HG03565 (cell line): Measurements from ENCODE around the gene CREBRF.
"Not testable (repeated sequence)": the region's sequence is repeated elsewhere in the genome, so short reads cannot be mapped to it uniquely, and the experiment has no call there.

Experiments
- ATAC-seq: cut with Tn5 transposase; IDR thresholded peaks from one replicate; pipeline ENCODE4 v1.9.1; 2021; ENCODE audit warnings: mild to moderate bottlenecking, moderate library complexity; ENCODE audit not compliant: unreplicated experiment

Gene CREBRF, protein sequence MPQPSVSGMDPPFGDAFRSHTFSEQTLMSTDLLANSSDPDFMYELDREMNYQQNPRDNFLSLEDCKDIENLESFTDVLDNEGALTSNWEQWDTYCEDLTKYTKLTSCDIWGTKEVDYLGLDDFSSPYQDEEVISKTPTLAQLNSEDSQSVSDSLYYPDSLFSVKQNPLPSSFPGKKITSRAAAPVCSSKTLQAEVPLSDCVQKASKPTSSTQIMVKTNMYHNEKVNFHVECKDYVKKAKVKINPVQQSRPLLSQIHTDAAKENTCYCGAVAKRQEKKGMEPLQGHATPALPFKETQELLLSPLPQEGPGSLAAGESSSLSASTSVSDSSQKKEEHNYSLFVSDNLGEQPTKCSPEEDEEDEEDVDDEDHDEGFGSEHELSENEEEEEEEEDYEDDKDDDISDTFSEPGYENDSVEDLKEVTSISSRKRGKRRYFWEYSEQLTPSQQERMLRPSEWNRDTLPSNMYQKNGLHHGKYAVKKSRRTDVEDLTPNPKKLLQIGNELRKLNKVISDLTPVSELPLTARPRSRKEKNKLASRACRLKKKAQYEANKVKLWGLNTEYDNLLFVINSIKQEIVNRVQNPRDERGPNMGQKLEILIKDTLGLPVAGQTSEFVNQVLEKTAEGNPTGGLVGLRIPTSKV

DNA sequence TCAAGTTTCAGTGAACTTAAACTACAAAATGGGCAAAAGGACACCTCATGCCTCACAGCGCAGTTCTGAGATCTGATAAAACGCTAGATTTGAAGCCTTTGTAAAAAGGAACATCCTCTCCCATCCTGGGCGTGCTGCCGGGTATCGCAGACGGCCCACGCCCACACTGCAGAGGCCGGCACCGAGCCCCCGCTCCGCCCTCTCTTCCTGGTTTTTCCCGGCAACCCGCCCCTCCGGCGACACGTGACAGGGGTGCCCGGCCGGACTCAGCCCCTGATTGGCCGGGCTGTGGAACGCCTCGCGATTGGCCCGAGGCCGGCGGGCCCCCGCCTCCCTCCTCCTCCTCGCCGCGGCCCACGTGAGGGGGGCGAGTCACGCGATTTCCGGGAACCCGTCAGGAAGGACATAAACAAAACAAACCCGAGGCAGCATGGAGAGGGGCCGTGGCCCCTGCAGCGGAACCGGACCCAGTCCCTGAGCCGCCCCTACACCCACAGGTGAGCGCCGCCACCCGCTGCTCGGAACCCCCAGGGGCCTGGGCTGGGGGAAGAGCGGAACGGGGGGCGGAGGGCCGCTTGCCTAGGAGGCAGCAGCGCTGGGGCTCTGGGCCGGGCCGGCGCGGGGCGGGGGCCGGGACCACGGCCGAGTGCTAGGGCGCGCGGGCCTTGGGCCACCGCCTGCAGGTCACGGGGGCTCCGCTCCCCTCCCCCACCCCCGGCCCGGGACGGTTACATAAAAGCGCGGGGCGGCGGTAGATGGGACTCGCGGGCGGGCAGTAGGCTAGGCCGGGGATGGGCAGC is at the start of gene CREBRF:
Gene CREBRF, plus strand, starts transcription at position 370 of the 800 bp plus-strand sequence. CDS start 24,424 bp downstream, outside the sequence.
- ATAC-seq: peak; percentile 70

DNA sequence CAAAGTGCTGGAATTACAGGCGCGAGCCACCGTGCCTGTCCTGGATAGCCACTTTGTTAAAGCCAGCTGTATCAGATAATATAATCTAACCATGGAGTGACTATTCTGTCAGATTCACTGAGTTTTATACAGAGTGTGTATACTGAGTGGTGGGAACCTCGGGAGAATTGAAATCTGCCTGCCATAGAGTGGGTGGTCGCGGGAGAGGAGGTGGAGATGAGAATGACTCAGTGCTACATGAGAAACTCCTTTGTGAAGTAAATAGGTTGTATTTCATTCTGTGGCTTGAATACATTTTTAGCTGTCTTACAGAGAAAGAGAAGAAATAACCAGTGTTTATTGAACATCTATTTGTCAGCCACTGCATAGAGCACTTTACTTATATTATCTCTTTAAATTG is 46.1 kb upstream of the CREBRF start:
- no peak for ATAC-seq

- ATAC-seq: no peak
Measured at GRCh38 chr5:173010547-173011464, 45.3 kb upstream of the CREBRF start.

DNA sequence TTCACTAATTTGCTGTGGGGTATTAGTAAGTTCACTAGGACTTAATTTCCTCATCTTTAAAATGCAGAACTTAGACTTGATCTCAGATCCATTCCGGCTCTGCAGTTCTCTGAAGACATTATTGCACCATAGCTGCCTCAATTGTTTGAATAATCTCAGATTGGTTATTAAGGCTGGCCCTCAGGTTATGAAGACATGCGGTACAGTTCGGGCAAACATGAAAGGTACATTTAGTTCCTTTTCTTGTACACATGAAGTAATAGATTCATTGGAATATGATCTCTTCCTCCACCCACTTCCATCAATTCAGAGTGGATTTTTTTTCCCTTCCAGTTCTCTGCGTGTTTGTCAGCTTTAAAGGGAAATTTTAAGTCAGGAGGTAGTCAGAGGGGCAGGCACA is 44.6 kb upstream of the CREBRF start:
- no peak for ATAC-seq

DNA sequence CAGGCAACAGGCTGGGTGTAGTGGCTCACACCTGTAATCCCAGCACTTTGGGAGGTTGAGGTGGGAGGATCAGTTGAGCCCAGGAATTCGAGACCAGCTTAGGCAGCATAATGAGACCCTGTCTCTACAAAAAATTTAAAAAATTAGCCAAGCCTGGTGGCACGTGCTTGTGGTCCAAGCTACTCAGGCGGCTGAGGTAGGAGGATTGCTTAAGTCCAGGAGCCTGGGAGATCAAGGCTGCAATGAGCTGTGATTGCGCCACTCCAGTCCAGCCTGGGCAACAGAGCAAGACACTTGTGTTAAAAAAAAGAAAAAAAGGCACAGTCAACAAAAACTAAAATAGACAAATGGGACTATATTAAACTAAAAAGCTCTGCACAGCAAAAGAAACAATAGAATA is 43.3 kb upstream of the CREBRF start:
- ATAC-seq: no peak

- no peak for ATAC-seq
Measured at GRCh38 chr5:173014671-173015070, 41.5 kb upstream of the CREBRF start.

GRCh38 chr5:173015192-173015591 is 41.0 kb upstream of the CREBRF start:
- no peak for ATAC-seq

DNA sequence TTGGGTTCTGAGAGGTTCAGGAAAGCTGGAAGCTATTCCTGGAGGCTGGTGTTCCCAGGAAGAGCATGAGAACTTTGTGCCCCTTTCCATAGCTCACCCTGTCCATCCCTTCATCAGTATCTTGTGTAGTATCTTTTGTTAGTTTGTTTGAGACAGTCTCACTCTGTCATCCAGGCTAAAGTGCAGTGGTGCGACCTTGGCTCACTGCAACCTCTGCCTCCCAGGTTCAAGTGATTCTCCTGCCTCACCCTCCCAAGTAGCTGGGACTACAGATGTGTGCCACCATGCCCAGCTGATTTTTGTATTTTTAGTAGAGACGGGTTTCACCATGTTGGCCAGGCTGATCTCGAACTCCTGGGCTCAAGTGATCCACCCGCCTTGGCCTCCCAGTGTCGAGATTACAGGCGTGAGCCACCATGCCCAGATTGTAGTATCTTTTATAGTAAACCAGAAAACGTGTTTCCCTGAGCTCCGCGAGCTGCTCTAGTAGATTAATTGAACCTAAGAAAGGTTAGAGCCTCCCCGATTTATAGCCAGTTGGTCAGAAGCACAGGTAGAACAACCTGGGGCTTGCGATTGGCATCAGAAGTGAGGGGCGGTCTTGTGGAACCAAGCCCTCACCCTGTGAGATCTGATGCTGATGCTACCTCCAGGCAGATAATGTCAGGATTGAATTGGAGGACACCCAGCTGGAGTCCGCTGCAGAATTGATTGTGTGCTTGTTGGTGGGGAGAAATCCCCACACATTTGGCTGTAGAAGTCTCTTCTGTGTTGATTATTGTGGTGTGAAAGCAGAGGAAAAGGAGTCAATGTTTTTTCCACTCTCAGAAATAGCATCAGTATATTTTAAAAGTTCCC is 40.3 kb upstream of the CREBRF start:
- no peak for ATAC-seq

- no peak for ATAC-seq
Measured at GRCh38 chr5:173016598-173017046, 39.5 kb upstream of the CREBRF start.

DNA sequence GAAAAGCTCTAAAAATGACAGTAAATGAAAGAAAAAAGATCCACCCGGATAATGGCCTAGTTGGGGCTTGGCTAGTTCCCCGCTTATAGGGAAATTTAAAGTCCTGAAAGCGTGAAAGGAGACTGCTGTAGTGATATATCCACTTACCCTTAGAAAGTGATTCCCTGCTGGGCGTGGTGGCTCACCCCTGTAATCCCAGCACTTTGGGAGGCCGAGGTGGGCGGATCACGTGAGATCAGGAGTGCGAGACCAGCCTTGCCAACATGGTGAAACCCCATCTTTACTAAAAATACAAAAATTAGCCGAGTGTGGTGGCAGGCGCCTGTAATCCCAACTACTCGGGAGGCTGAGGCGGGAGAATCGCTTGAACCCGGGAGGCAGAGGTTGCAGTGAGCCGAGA is 39.1 kb upstream of the CREBRF start:
- not testable (repeated sequence) for ATAC-seq

DNA sequence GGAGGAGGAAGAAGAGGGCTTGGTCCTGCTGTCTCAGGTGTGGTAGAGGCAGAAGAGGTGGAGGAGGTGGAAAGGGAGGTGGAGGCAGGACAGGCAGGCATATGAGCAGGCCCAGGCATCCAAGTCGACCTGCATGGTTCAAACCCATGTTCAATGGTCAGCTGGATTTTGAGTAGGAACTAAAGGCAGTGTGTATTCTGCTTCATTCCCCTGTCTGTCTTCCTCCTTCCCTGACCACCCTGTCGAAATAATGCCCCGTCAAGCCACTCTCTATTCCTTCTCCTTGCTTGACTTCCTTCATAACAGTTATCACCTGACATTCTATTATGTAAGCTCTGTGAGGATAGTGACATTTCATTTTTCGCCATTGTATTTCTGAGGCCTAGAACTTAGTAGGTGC is 37.8 kb upstream of the CREBRF start:
- no peak for ATAC-seq

DNA sequence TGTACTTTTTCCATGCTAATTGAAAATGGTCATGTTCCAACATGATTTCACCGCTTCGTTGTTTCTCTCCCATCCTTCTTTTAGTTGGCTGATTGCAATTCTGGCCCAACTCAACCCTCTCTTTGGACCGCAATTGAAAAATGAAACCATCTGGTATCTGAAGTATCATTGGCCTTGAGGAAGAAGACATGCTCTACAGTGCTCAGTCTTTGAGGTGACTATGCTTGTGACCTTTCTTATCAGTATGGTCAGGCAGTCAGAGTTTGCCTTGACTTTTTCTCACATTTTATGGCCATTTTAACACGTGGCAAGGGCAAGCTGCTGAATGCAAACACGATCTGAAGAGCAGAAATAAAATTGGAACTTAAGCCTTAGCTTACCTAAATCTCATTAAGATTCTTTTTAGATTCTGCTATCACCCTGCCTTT is 36.0 kb upstream of the CREBRF start:
- no peak for ATAC-seq

DNA sequence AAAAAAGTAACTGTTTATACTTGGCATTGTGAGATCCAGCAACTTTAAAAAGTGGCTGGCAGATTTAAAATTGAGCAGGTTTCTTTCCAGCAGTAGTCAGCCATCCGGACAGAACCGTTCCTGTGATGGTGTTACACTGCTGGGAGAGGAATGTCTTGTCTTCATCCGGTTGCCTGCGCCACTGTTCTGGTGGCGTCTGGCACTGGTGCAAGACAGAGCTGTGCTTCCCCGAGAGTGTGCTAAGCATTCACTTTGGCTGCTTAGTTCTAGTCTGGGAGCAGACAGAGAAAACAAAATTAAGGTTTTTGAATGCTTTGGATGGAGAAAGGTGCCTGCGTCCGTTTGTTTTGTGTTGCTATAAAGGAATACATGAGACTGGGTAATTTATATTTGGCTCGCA is 35.5 kb upstream of the CREBRF start:
- ATAC-seq: no peak

GRCh38 chr5:173025651-173026050 is 30.5 kb upstream of the CREBRF start:
- no peak for ATAC-seq

DNA sequence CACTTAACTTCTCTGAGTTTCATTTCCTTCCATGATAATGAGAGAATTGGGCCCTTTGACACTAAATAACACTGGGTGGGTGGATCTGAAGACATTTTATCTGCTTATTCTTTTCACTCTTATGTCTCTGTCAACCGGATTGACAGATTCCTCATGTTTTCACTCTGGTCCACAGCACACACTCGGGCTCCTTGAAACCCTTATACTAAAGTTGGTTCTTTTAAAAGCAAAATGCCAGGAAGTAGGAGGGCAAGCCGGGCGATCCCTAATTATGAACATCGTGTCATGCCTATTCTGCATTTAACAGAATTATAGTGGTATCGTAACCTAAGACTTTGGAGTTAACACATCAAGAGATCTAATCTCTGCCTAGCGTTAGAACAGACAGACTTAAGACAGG is 28.2 kb upstream of the CREBRF start:
- no peak for ATAC-seq

DNA sequence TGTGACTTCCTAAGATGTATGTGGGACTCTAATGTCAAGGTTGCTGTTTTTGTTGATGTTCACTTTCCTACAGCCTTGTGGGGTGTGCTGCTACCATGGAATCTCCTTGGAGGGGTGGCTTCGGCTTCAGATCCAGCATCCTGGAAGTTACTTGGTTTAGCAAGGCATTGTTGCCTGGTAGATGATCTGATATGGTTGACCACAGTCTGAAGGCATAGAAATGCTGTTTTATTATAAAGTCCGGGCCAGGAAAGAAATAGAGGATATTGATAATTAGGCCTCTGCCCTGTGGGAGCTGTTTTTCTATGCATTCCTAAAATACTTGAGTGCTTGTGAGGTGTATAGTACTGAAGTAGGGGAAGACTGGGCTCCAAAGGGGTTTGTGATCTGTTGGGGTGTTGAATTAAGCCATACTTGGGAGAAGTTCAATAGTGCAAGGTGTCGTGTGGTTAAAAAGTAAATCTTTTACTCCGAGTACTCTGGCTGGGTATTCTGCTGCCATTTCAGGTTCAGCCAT is 27.3 kb upstream of the CREBRF start:
- ATAC-seq: no peak

- no peak for ATAC-seq
Measured at GRCh38 chr5:173029499-173029921, 26.6 kb upstream of the CREBRF start.

- ATAC-seq: not testable (repeated sequence)
Measured at GRCh38 chr5:173032096-173032495, 24.1 kb upstream of the CREBRF start.

GRCh38 chr5:173032730-173033129 is 23.4 kb upstream of the CREBRF start:
- no peak for ATAC-seq
